Spleen (tissue), 11 donors: ENCODE results near the gene APBB2. TPM values are rescaled to one million over a fixed set of nuclear protein-coding genes. Genes with fewer than 3 reads are reported as not detected.

Experiments used
- DNase-seq: peaks from one replicate; pipeline ENCODE4 v3.0.0-alpha.2; 2020
- H3K27ac ChIP-seq, 8 donors: fragments of 200-600 bp; sonication (generic) in 7 of 8; 1 replicate in 4 of 8; 2 replicates in 4 of 8; pipeline versions ENCODE4 v1.5.0 to v1.8.0; 2016 to 2021; ENCODE audit warnings: inconsistent platforms in 4 of 8, mild to moderate bottlenecking in 4 of 8, moderate library complexity in 1 of 8
- H3K27me3 ChIP-seq, 7 donors: fragments of 200-600 bp; sonication (generic) in 6 of 7; replicated peaks in 1 of 7; 1 replicate in 4 of 7; 2 replicates in 3 of 7; pipeline versions ENCODE4 v1.5.0 to v1.8.0; 2016 to 2021; ENCODE audit warnings: inconsistent platforms in 3 of 7, mild to moderate bottlenecking in 1 of 7
- H3K36me3 ChIP-seq, 6 donors: fragments of 200-600 bp; sonication (generic) in 5 of 6; 1 replicate in 4 of 6; 2 replicates in 2 of 6; pipeline versions ENCODE4 v1.5.0 to v1.8.0; 2016 to 2021; ENCODE audit warnings: inconsistent platforms in 2 of 6
- H3K4me1 ChIP-seq, 6 donors: fragments of 200-600 bp; sonication (generic) in 5 of 6; 1 replicate in 3 of 6; 2 replicates in 3 of 6; pipeline versions ENCODE4 v1.5.0 to v1.8.0; 2016 to 2021; ENCODE audit warnings: inconsistent platforms in 3 of 6
- H3K4me3 ChIP-seq, 8 donors: fragments of 200-600 bp; sonication (generic) in 7 of 8; 1 replicate in 4 of 8; 2 replicates in 4 of 8; pipeline versions ENCODE4 v1.5.0 to v1.8.0; 2016 to 2021; ENCODE audit warnings: inconsistent platforms in 4 of 8, mild to moderate bottlenecking in 4 of 8, moderate library complexity in 2 of 8
- H3K9me3 ChIP-seq, 8 donors: fragments of 200-600 bp; sonication (generic) in 7 of 8; 1 replicate in 4 of 8; 2 replicates in 4 of 8; pipeline versions ENCODE4 v1.5.0 to v1.8.0; 2016 to 2021; ENCODE audit warnings: inconsistent platforms in 4 of 8
- CTCF ChIP-seq, 11 experiments: fragments of 200-600 bp in 7 of 11; fragments of 450-650 bp in 4 of 11; sonication (generic) in 4 of 11; IDR thresholded peaks in 8 of 11; conservative IDR thresholded peaks in 3 of 11; 1 replicate in 7 of 11; 2 replicates in 4 of 11; pipeline versions ENCODE4 v1.4.0 to v1.8.0; 2016 to 2021; ENCODE audit warnings: antibody characterized with exemption in 11 of 11, inconsistent platforms in 4 of 11, mild to moderate bottlenecking in 1 of 11
- POLR2A ChIP-seq, 3 donors: fragments of 450-650 bp; IDR thresholded peaks; one replicate each; pipeline ENCODE4 v1.5.1; 2017; ENCODE audit warnings: antibody characterized with exemption in 3 of 3, mild to moderate bottlenecking in 1 of 3
- POLR2AphosphoS5 ChIP-seq, 3 donors: sonication (generic); formaldehyde crosslinking; IDR thresholded peaks; one replicate each; pipeline ENCODE4 v1.5.1; 2017; ENCODE audit warnings: antibody characterized with exemption in 3 of 3
- whole genome bisulfite sequencing, 5 donors: extraction: QIAGEN DNeasy Blood & Tissue Kit in 3 of 5; methylation state at CpG; one replicate each; pipeline versions ENCODE4 v1.1.5 to v1.1.7; 2013 to 2018; 5-methylcytosine and 5-hydroxymethylcytosine counted together
- intact Hi-C: fragments of 100-400 bp; cut with DNase I; formaldehyde crosslinking; loops from one replicate; pipeline ENCODE4 v1.15.0; 2023; ENCODE audit warnings: low total_unique reads
- polyA plus RNA-seq, 3 donors: library from polyadenylated mRNA; stranded (reverse); fragments of 200-250 nt; gene quantifications; one replicate each; pipeline ENCODE4 v1.2.1, GENCODE V29; 2013
- total RNA-seq, 7 donors: library from RNA; depleted of rRNA in 3 of 7; stranded (reverse); fragments of >200 nt in 3 of 7; fragmentation: NEBNext Ultra II Directional in 4 of 7; extraction: Animal tissue kit (Norgen Biotek cat#: 25700) in 4 of 7; gene quantifications; one replicate each; pipeline versions ENCODE4 v1.1.0 to v1.2.1, GENCODE V29; 2016 to 2021
- donor health status: healthy with polysubstance abuse.
- donor health status: DM: no; HTN: no; CAD: no; lungs with moderate emphysema.
- donor health status: DM: no; HTN: no; CAD: no.
- donor health status: Bipolar disorder and iron deficiency.
- donor health status: healthy.
- donor health status: DM: no; HTN: no; CAD: no.
- donor health status: DM: yes; HTN: yes; CAD: no.

The APBB2 gene
- total and polyA plus RNA-seq, 10 donors: 4.0 to 115 (median 76.7) TPM

GRCh38 chr4:41236032-41236431, 21.7 kb upstream of the APBB2 start:
- H3K27me3 ChIP-seq: no peaks in the 10 kb centered on the region
- no peaks in the 10 kb centered on the region for H3K9me3 ChIP-seq
- H3K27ac ChIP-seq: no peak overlapping the region
- H3K4me3 ChIP-seq: no peak overlapping the region
- no peak for TF ChIP-seq POLR2AphosphoS5 (IDR thresholded peaks at IDR 0.05)
- TF ChIP-seq CTCF (IDR thresholded peaks at IDR 0.05 in 8 of 11, conservative IDR thresholded peaks at IDR 0.05 in 3 of 11): no peak
- no peak for TF ChIP-seq POLR2A (IDR thresholded peaks at IDR 0.05)
- 79 to 100% (median 88%) methylated on average over 1 of the region's 1 CpG for WGBS, 5 donors
- intact Hi-C loops: no loop called here
- H3K36me3 ChIP-seq: no peaks in the 10 kb centered on the region
- DNase-seq: no peak
- no peaks in the 10 kb centered on the region for H3K4me1 ChIP-seq

GRCh38 chr4:41232856-41233255, 18.5 kb upstream of the APBB2 start:
- TF ChIP-seq CTCF (IDR thresholded peaks at IDR 0.05 in 8 of 11, conservative IDR thresholded peaks at IDR 0.05 in 3 of 11) (no peak), POLR2A (IDR thresholded peaks at IDR 0.05) (no peak), POLR2AphosphoS5 (IDR thresholded peaks at IDR 0.05) (no peak)
- no peaks in the 10 kb centered on the region for H3K4me1 ChIP-seq
- H3K4me3 ChIP-seq: no peak overlapping the region
- no peak overlapping the region for H3K27ac ChIP-seq
- H3K27me3 ChIP-seq: peaks cover 0 to 1% (median 0%) of the 10 kb centered on the region in 7 donors
- no peaks in the 10 kb centered on the region for H3K9me3 ChIP-seq
- no peaks in the 10 kb centered on the region for H3K36me3 ChIP-seq
- DNase-seq: no peak
- intact Hi-C loops: no loop called here
- WGBS, 5 donors: 83 to 88% (median 86%) methylated on average over 3 of the region's 3 CpGs

DNA sequence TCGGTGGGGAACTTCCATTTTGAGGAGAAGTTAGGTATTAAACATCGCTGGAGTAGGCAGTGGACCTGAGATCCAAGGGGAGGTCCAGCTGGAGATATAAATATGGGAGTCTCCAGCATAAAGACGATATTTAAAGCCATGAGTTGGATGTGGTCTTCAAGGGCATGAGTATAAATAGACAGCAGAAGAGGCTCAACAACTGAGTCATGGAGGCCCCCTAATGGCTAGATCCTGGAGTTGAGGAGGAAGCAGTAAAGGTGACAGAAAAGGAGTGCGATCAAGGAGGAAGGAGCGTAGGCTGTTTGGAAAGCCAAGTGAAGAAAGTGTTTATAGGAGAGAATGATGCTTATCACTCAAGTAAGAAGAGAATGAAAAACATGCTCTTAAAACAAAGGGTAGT, 18.1 kb upstream of the APBB2 start:
- Histone ChIP-seq H3K36me3 (no peaks in the 10 kb centered on the region), H3K27ac (no peak overlapping the region), H3K4me3 (no peak overlapping the region), H3K27me3 (peaks cover 0 to 6% (median 0%) of the 10 kb centered on the region in 7 donors), H3K4me1 (no peaks in the 10 kb centered on the region), H3K9me3 (no peaks in the 10 kb centered on the region)
- TF ChIP-seq POLR2AphosphoS5 (IDR thresholded peaks at IDR 0.05) (no peak), POLR2A (IDR thresholded peaks at IDR 0.05) (no peak), CTCF (IDR thresholded peaks at IDR 0.05 in 8 of 11, conservative IDR thresholded peaks at IDR 0.05 in 3 of 11) (no peak)
- intact Hi-C loops: no loop called here
- WGBS, 5 donors: 62 to 82% (median 65%) methylated on average over 5 of the region's 5 CpGs
- no peak for DNase-seq

DNA sequence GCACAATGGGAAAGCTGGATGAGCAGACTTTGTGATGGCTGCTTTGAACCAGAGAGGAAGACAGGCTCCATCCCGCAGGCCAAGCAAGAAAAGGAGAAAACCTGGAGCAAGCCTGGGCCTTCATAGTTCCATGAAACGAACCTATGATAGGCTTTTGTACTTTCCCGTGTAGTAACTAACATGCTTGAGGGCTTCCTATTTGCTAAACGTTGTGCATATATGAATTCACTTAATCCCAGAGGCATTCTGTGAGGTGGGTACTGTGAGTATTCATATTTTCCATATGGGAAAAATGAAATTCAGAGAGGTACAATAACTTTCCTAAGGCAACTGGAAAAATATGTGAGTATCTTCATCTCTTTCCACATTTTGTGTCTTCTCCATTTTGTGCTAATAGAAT, 13.6 kb upstream of the APBB2 start:
- TF ChIP-seq POLR2A (IDR thresholded peaks at IDR 0.05): no peak
- no peak for TF ChIP-seq CTCF (IDR thresholded peaks at IDR 0.05 in 8 of 11, conservative IDR thresholded peaks at IDR 0.05 in 3 of 11)
- no peak for TF ChIP-seq POLR2AphosphoS5 (IDR thresholded peaks at IDR 0.05)
- Histone ChIP-seq H3K36me3 (no peaks in the 10 kb centered on the region), H3K4me3 (no peak overlapping the region), H3K27ac (no peak overlapping the region), H3K9me3 (no peaks in the 10 kb centered on the region), H3K4me1 (no peaks in the 10 kb centered on the region), H3K27me3 (peaks cover 0 to 9% (median 0%) of the 10 kb centered on the region in 7 donors)
- 79 to 88% (median 86%) methylated on average over 4 of the region's 4 CpGs for WGBS, 5 donors
- intact Hi-C loops: no loop called here
- DNase-seq: no peak
